Measurements from ENCODE around the gene PRKCH.

- TF ChIP-seq MYNN (tag by site-specific recombination; IDR thresholded peaks at IDR 0.05; ENCODE audit: borderline replicate concordance) = no peak
- no peak for TF ChIP-seq ZNF18 (tag by site-specific recombination; IDR thresholded peaks at IDR 0.05)
- no peak for TF ChIP-seq CTCF (tag by site-specific recombination; IDR thresholded peaks at IDR 0.05)
- no peak for TF ChIP-seq PRDM10 (tag by site-specific recombination; IDR thresholded peaks at IDR 0.05)
- TF ChIP-seq ZSCAN30 (tag by site-specific recombination; IDR thresholded peaks at IDR 0.05) = no peak
These were observed 22.6 kb upstream of the PRKCH start for GRCh38 chr14:61298824-61299223.
